Measurements from ENCODE around the gene POLR3A. TPM values are rescaled to one million over a fixed set of nuclear protein-coding genes. Genes with fewer than 3 reads are reported as not detected.

The POLR3A gene
- total and polyA plus RNA-seq, 2 of the 13 experiments (the other 11 are each of a cell fraction or from before 2014, with no cell fraction given): 13.6 to 19.2 TPM

DNA sequence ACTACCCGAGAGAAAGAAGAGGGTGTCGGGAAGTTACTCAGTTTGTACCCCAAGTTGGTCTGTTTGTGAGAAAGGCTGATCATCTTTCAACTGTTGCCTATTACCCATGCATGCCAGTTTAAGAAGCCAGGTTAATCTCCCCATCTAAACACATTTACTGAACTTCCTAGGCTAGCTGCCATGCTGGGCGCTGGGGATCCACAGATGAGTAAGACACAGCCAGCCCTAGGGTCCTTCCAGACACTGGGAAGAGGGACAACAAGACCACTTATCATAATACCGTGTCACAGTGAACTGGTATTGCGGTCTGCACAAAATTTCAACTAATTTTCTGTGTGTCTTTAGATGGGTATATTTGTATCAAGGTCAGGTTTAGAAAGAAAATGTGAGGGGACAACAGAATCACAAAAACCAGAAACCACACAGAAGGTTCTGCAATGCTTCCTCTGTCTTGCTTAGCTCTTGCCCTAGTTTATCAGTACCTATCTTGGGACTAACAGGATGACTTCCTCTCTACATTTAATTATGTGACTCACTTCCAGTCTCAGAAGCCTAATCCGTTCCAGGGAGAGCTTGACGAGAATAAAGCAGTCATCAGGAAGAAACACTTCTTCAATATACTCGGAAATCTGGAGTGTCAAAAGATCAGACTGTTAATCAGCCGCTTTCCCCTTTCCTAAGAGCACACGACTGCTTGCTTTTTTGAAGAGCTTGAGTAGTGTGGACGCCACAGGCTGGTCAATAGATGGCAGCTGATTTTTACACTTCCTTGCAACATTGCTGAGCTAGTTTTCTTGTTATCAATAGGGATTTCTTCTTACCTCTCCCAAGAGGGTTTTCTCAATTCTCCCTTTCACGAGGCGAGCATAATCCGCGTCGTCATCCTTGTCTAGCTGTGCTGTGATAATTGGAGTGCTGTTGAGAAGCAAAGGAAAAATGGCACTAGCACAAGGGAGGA is 45.7 kb downstream of the POLR3A start:
- no peak overlapping the region for H3K27ac ChIP-seq (ENCODE audit: extremely low read length, insufficient read depth, low read length)
- 95% methylated on average over 16 of the region's 16 CpGs for WGBS (ENCODE audit: low lambda C conversion rate)
- no peaks in the 10 kb centered on the region for H3K27me3 ChIP-seq (ENCODE audit: control insufficient read depth in 1 of 2, insufficient read depth in 2 of 2, low read length in 2 of 2)
- H4K20me1 ChIP-seq (ENCODE audit: insufficient read depth, low read length): no peaks in the 10 kb centered on the region
- H3K79me2 ChIP-seq (ENCODE audit: insufficient read depth, low read length): no peaks in the 10 kb centered on the region
- no TSS peak for BruUV-seq (replicated peaks)
- FAIRE-seq (no peak), ATAC-seq (no peak), DNase-seq (ENCODE audit: low spot score) (no peak)
- POLR2A ChIA-PET: no interaction called here
- intact Hi-C loops (cut with micrococcal nuclease; ENCODE audit: unreplicated experiment): no loop called here
- H3K9me3 ChIP-seq (ENCODE audit: low read length): no peaks in the 10 kb centered on the region
- H3K4me1 ChIP-seq (ENCODE audit: insufficient read depth, low read length): peaks cover 2% of the 10 kb centered on the region
- no peak overlapping the region for H3K4me3 ChIP-seq (replicated peaks in 1 of 3; ENCODE audit: insufficient read depth in 1 of 3, low read depth in 2 of 3, low read length in 3 of 3)
- H3K4me2 ChIP-seq (ENCODE audit: low read depth, low read length): no peak overlapping the region
- H2AFZ ChIP-seq (ENCODE audit: low read length): no peak overlapping the region
- CTCF ChIA-PET (ENCODE audit: low intra/inter-chr PET ratio, low total read pairs): no interaction called here
- no peak for TF ChIP-seq AKAP8 (CRISPR knock-in tag; IDR thresholded peaks at IDR 0.05)
- TF ChIP-seq ZNF567 (CRISPR knock-in tag; IDR thresholded peaks at IDR 0.05; ENCODE audit: borderline replicate concordance): no peak
- TF ChIP-seq ZNF292 (CRISPR knock-in tag; IDR thresholded peaks at IDR 0.05; ENCODE audit: borderline replicate concordance, low read depth): no peak
- TF ChIP-seq ZNF446 (CRISPR knock-in tag; IDR thresholded peaks at IDR 0.05): no peak
- no peak for TF ChIP-seq ZKSCAN5 (CRISPR knock-in tag; IDR thresholded peaks at IDR 0.05)
- TF ChIP-seq, protein P1, sequence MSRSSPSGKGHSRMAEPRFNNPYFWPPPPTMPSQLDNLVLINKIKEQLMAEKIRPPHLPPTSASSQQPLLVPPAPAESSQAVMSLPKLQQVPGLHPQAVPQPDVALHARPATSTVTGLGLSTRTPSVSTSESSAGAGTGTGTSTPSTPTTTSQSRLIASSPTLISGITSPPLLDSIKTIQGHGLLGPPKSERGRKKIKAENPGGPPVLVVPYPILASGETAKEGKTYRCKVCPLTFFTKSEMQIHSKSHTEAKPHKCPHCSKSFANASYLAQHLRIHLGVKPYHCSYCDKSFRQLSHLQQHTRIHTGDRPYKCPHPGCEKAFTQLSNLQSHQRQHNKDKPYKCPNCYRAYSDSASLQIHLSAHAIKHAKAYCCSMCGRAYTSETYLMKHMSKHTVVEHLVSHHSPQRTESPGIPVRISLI (CRISPR knock-in tag; IDR thresholded peaks at IDR 0.05; ENCODE audit: borderline replicate concordance): no peak
- TF ChIP-seq, protein P2, sequence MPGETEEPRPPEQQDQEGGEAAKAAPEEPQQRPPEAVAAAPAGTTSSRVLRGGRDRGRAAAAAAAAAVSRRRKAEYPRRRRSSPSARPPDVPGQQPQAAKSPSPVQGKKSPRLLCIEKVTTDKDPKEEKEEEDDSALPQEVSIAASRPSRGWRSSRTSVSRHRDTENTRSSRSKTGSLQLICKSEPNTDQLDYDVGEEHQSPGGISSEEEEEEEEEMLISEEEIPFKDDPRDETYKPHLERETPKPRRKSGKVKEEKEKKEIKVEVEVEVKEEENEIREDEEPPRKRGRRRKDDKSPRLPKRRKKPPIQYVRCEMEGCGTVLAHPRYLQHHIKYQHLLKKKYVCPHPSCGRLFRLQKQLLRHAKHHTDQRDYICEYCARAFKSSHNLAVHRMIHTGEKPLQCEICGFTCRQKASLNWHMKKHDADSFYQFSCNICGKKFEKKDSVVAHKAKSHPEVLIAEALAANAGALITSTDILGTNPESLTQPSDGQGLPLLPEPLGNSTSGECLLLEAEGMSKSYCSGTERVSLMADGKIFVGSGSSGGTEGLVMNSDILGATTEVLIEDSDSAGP (CRISPR knock-in tag; IDR thresholded peaks at IDR 0.05; ENCODE audit: borderline replicate concordance): no peak
- TF ChIP-seq SMC3 (IDR thresholded peaks at IDR 0.05; ENCODE audit: low read length): no peak
- TF ChIP-seq, protein P3, sequence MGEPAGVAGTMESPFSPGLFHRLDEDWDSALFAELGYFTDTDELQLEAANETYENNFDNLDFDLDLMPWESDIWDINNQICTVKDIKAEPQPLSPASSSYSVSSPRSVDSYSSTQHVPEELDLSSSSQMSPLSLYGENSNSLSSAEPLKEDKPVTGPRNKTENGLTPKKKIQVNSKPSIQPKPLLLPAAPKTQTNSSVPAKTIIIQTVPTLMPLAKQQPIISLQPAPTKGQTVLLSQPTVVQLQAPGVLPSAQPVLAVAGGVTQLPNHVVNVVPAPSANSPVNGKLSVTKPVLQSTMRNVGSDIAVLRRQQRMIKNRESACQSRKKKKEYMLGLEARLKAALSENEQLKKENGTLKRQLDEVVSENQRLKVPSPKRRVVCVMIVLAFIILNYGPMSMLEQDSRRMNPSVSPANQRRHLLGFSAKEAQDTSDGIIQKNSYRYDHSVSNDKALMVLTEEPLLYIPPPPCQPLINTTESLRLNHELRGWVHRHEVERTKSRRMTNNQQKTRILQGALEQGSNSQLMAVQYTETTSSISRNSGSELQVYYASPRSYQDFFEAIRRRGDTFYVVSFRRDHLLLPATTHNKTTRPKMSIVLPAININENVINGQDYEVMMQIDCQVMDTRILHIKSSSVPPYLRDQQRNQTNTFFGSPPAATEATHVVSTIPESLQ (CRISPR knock-in tag; conservative IDR thresholded peaks at IDR 0.05): no peak
- TF ChIP-seq RARG (CRISPR knock-in tag; IDR thresholded peaks at IDR 0.05; ENCODE audit: low read depth): no peak
- TF ChIP-seq, protein P4, sequence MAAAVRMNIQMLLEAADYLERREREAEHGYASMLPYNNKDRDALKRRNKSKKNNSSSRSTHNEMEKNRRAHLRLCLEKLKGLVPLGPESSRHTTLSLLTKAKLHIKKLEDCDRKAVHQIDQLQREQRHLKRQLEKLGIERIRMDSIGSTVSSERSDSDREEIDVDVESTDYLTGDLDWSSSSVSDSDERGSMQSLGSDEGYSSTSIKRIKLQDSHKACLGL (CRISPR knock-in tag; IDR thresholded peaks at IDR 0.05): no peak
- no peak for TF ChIP-seq KAT8 (CRISPR knock-in tag; IDR thresholded peaks at IDR 0.05)
- TF ChIP-seq JUN (CRISPR knock-in tag; IDR thresholded peaks at IDR 0.05): no peak
- TF ChIP-seq, protein P5, sequence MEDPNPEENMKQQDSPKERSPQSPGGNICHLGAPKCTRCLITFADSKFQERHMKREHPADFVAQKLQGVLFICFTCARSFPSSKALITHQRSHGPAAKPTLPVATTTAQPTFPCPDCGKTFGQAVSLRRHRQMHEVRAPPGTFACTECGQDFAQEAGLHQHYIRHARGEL (CRISPR knock-in tag; IDR thresholded peaks at IDR 0.05): no peak
- peaks cover 53 to 91% of the 10 kb centered on the region in 2 experiments for H3K36me3 ChIP-seq (replicated peaks in 1 of 2; ENCODE audit: control insufficient read depth in 1 of 2, insufficient read depth in 2 of 2, low read length in 2 of 2)
- no peak overlapping the region for H3K9ac ChIP-seq (ENCODE audit: insufficient read depth, low read depth, low read length)
- in situ Hi-C loops (cut with HindIII; ENCODE audit: extremely low pct_ligation_motif_present, low pct_unique_long_range_greater_than_20kb): no loop called here
